ENCODE data around the gene SEC63. TPM values are rescaled to one million over a fixed set of nuclear protein-coding genes. Genes with fewer than 3 reads are reported as not detected.

SEC63 gene
- total RNA-seq, 1 donor from 2014 or later = 10.8 TPM

DNA sequence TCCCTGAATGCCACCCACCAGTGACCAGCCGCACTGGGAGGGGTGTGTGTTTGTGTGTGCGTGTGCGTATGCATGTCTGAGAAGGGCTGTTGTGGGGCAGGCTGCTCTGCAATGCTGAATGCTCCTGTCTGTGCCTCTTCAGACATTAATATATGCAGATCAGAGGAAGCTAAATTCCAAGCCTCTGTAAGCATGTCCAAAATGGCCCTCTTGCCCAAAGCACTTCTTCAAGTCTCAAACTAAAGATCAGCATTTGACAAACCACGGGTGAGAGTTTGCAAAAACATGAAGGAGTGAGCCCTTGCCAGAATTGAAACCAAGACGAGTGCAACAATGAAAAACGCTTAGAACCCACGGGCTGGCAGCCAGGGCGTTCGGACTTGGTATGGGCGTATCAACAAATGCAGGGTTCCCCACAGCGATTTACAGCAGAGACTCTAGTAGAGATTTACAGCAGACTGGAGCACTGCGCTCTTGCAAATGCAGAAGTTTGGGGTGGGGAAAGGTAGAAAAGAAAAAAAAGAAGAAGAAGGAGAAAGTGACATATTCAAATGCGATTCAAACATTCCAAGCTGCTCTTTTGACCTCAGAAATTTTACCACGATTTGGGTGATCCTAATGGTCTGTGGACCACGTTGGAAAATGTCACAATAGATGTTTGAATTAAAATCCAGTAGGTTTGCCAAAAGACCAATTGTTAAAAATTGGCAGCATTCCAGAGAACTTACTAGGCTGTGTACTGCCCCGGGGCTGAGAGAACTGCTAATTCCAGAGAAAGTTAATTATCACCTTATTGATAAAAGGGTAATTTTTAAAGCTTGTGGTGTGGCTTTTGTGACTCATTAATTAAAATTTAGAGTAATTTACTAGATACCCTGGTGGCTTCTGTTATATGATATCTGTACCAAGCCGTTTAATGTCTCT, 137.4 kb downstream of the SEC63 start:
- peak; percentile 21 to 40 for DNase-seq (ENCODE audit: low read depth in 2 of 2)

GRCh38 chr6:107819964-107820337, 138.1 kb downstream of the SEC63 start:
- DNase-seq (ENCODE audit: low read depth in 2 of 2) = no peak

GRCh38 chr6:107819217-107819616, 138.8 kb downstream of the SEC63 start:
- DNase-seq (ENCODE audit: low read depth in 2 of 2) = no peak

DNA sequence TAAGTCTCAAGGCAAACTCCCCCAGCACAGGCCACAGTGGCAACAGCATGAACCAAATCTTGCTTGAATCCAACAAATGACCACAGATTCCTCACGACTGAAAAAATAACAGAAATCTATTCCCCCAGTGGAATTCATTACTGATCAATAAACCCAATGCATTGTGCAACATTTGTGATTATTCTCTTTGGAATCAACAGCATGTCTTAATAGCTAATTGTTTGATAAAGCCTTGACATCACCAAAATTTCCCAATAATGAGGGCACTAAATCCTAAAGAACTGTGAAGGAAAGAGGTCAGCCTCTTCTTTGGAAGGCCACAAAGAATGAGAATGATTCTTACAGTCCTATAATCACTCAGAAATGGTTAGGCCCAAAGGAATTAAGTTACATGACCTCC, 139.7 kb downstream of the SEC63 start:
- no peak for DNase-seq (ENCODE audit: low read depth in 2 of 2)

- DNase-seq (ENCODE audit: low read depth in 2 of 2) = no peak
These were observed 140.2 kb downstream of the SEC63 start for GRCh38 chr6:107817784-107818183.

Other genes starting within 250 kb of the SEC63 start
- gene SCML4, start 133.9 kb downstream of the SEC63 start, total RNA-seq = not detected in 2 replicates
- 16.3 and 25.9 TPM in 2 replicates for gene OSTM1, start 116.5 kb upstream of the SEC63 start, total RNA-seq
- not detected in 2 replicates for gene NR2E1, start 207.8 kb upstream of the SEC63 start, total RNA-seq